Vagina (tissue), 2 donors: ENCODE measurements around the gene ATG4A. TPM values are rescaled to one million over a fixed set of nuclear protein-coding genes. Genes with fewer than 3 reads are reported as not detected.
A peak's percentile ranks its signal among the peaks of the same experiment; 100 is the strongest.

ENCODE experiments used
- DNase-seq, 2 donors: peaks; one replicate each; pipeline ENCODE4 v3.0.0-alpha.2; 2017; ENCODE audit errors: extremely low spot score in 2 of 2
- H3K27ac ChIP-seq: fragments of 200-600 bp; sonication (generic); one replicate; pipeline ENCODE4 v1.5.1; 2019
- H3K27me3 ChIP-seq: fragments of 200-600 bp; sonication (generic); one replicate; pipeline ENCODE4 v1.5.1; 2019
- H3K36me3 ChIP-seq, 2 donors: fragments of 200-600 bp; sonication (generic); one replicate each; pipeline ENCODE4 v1.5.1; 2017 to 2019
- H3K4me1 ChIP-seq: fragments of 200-600 bp; sonication (generic); one replicate; pipeline ENCODE4 v1.5.1; 2019
- H3K4me3 ChIP-seq, 2 donors: fragments of 200-600 bp; sonication (generic); 1 replicate in 1 of 2; 2 replicates in 1 of 2; pipeline ENCODE4 v1.5.1; 2016 to 2019
- H3K9me3 ChIP-seq: fragments of 200-600 bp; sonication (generic); one replicate; pipeline ENCODE4 v1.5.1; 2019
- CTCF ChIP-seq, 3 experiments: fragments of 450-650 bp in 2 of 3; fragments of 200-600 bp in 1 of 3; sonication (generic) in 1 of 3; IDR thresholded peaks; one replicate each; pipeline ENCODE4 v1.5.1; 2017 to 2019; ENCODE audit warnings: antibody characterized with exemption in 3 of 3, mild to moderate bottlenecking in 2 of 3, moderate library complexity in 2 of 3
- POLR2A ChIP-seq, 2 donors: fragments of 450-650 bp; IDR thresholded peaks; one replicate each; pipeline ENCODE4 v1.6.1; 2017; ENCODE audit warnings: antibody characterized with exemption in 2 of 2, mild to moderate bottlenecking in 2 of 2, moderate library complexity in 2 of 2
- POLR2AphosphoS5 ChIP-seq, 2 donors: sonication (generic); formaldehyde crosslinking; IDR thresholded peaks; one replicate each; pipeline ENCODE4 v1.9.0; 2017; ENCODE audit warnings: antibody characterized with exemption in 2 of 2, mild to moderate bottlenecking in 2 of 2, low read depth in 1 of 2; ENCODE audit not compliant: insufficient read depth in 1 of 2
- intact Hi-C: fragments of 100-400 bp; cut with DNase I; formaldehyde crosslinking; loops from one replicate; pipeline ENCODE4 v1.15.1; 2023
- total RNA-seq: library from RNA; depleted of rRNA; stranded (reverse); fragments of >200 nt; gene quantifications from one replicate; pipeline ENCODE4 v1.2.3, GENCODE V29; 2016

The ATG4A gene
- total RNA-seq, 1 donor from 2014 or later: 5.4 TPM

- TF ChIP-seq POLR2AphosphoS5 (IDR thresholded peaks at IDR 0.05; ENCODE audit: insufficient read depth in 1 of 2, low read depth in 1 of 2) (no peak), CTCF (IDR thresholded peaks at IDR 0.05) (no peak), POLR2A (IDR thresholded peaks at IDR 0.05) (no peak)
Observed at GRCh38 chrX:108169768-108170167, 78.2 kb downstream of the ATG4A start.

GRCh38 chrX:108171671-108172070 lies 80.1 kb downstream of the ATG4A start:
- intact Hi-C loops: no loop called here
- no peaks in the 10 kb centered on the region for H3K4me1 ChIP-seq
- H3K36me3 ChIP-seq: no peaks in the 10 kb centered on the region
- H3K27ac ChIP-seq: no peak overlapping the region
- no peak for DNase-seq
- H3K9me3 ChIP-seq: no peaks in the 10 kb centered on the region
- no peak overlapping the region for H3K4me3 ChIP-seq
- no peaks in the 10 kb centered on the region for H3K27me3 ChIP-seq
- TF ChIP-seq POLR2AphosphoS5 (IDR thresholded peaks at IDR 0.05; ENCODE audit: insufficient read depth in 1 of 2, low read depth in 1 of 2) (no peak), POLR2A (IDR thresholded peaks at IDR 0.05) (no peak), CTCF (IDR thresholded peaks at IDR 0.05) (no peak)

More at GRCh38 chrX:108169768-108170167, 78.2 kb downstream of the ATG4A start:
- peak in 1 of 2 donors; percentile 74 for DNase-seq
- Histone ChIP-seq H3K9me3 (no peaks in the 10 kb centered on the region), H3K36me3 (no peaks in the 10 kb centered on the region), H3K4me3 (no peak overlapping the region), H3K27ac (no peak overlapping the region), H3K4me1 (no peaks in the 10 kb centered on the region), H3K27me3 (no peaks in the 10 kb centered on the region)
- intact Hi-C loops: loop anchor here (2.0 kb wide), 1 partner anchor 47 kb away; no protein-coding TSS in a partner anchor

- Histone ChIP-seq H3K9me3 (no peaks in the 10 kb centered on the region), H3K36me3 (no peaks in the 10 kb centered on the region), H3K27me3 (no peaks in the 10 kb centered on the region), H3K27ac (no peak overlapping the region), H3K4me1 (no peaks in the 10 kb centered on the region), H3K4me3 (no peak overlapping the region)
- intact Hi-C loops: no loop called here
- TF ChIP-seq POLR2A (IDR thresholded peaks at IDR 0.05) (no peak), POLR2AphosphoS5 (IDR thresholded peaks at IDR 0.05; ENCODE audit: insufficient read depth in 1 of 2, low read depth in 1 of 2) (no peak), CTCF (IDR thresholded peaks at IDR 0.05) (no peak)
- peak in 1 of 2 donors; percentile 61 for DNase-seq
Observed at GRCh38 chrX:108173874-108174273, 82.3 kb downstream of the ATG4A start.

GRCh38 chrX:108177351-108178142 lies 86.0 kb downstream of the ATG4A start:
- Histone ChIP-seq H3K27me3 (no peaks in the 10 kb centered on the region), H3K27ac (no peak overlapping the region)
- no peak for DNase-seq

More at GRCh38 chrX:108177351-108178142, 86.0 kb downstream of the ATG4A start:
- H3K4me3 ChIP-seq: no peak overlapping the region
- no peaks in the 10 kb centered on the region for H3K36me3 ChIP-seq
- intact Hi-C loops: no loop called here
- TF ChIP-seq POLR2A (IDR thresholded peaks at IDR 0.05) (no peak), POLR2AphosphoS5 (IDR thresholded peaks at IDR 0.05; ENCODE audit: insufficient read depth in 1 of 2, low read depth in 1 of 2) (no peak), CTCF (IDR thresholded peaks at IDR 0.05) (no peak)
- no peaks in the 10 kb centered on the region for H3K4me1 ChIP-seq
- H3K9me3 ChIP-seq: no peaks in the 10 kb centered on the region
